HepG2 (cell line): ENCODE results near the gene PITX3. TPM values are rescaled to one million over a fixed set of nuclear protein-coding genes. Genes with fewer than 3 reads are reported as not detected.

ENCODE experiments used
- FOXK1 ChIP-seq: sonication (generic); formaldehyde crosslinking; IDR thresholded peaks from 2 replicates; pipeline ENCODE4 v1.4.0; 2020; ENCODE audit warnings: low read depth, missing genetic modification reagents, borderline replicate concordance
- GABPB1 ChIP-seq: IDR thresholded peaks from 2 replicates; pipeline ENCODE4 v1.6.1; 2016; ENCODE audit warnings: mild to moderate bottlenecking, missing genetic modification reagents, moderate library complexity, missing compliant biosample characterization
- HDAC1 ChIP-seq: sonication (generic); formaldehyde crosslinking; IDR thresholded peaks from 2 replicates; pipeline ENCODE4 v1.5.1; 2020; ENCODE audit warnings: mild to moderate bottlenecking, missing genetic modification reagents
- NKX3-1 ChIP-seq: sonication (generic); formaldehyde crosslinking; IDR thresholded peaks from 2 replicates; pipeline ENCODE4 v1.5.0; 2020; ENCODE audit warnings: missing genetic modification reagents
- RBFOX2 ChIP-seq: fragments of 200-400 bp; formaldehyde crosslinking; IDR thresholded peaks from 2 replicates; pipeline ENCODE4 v1.6.1; 2017; ENCODE audit warnings: low read depth, mild to moderate bottlenecking, low read length
- ZFY ChIP-seq: sonication (generic); formaldehyde crosslinking; IDR thresholded peaks from 2 replicates; pipeline ENCODE4 v1.4.0; 2020; ENCODE audit warnings: missing genetic modification reagents
- ZNF343 ChIP-seq: sonication (generic); formaldehyde crosslinking; IDR thresholded peaks from 2 replicates; pipeline ENCODE4 v1.4.0; 2020; ENCODE audit warnings: mild to moderate bottlenecking, missing genetic modification reagents
- ZNF383 ChIP-seq: sonication (generic); formaldehyde crosslinking; IDR thresholded peaks from 2 replicates; pipeline ENCODE4 v1.4.0; 2020; ENCODE audit warnings: missing genetic modification reagents, mild to moderate bottlenecking, borderline replicate concordance
- ZNF7 ChIP-seq: IDR thresholded peaks from 2 replicates; pipeline ENCODE4 v1.6.1; 2016; ENCODE audit warnings: missing biosample characterization, missing genetic modification reagents
- ZNF724P ChIP-seq: sonication (generic); formaldehyde crosslinking; IDR thresholded peaks from 2 replicates; pipeline ENCODE4 v1.8.0; 2022; ENCODE audit warnings: missing genetic modification reagents, borderline replicate concordance
- polyA plus RNA-seq, 8 experiments: library from polyadenylated mRNA; depleted of rRNA in 3 of 8; stranded (reverse) in 7 of 8; unstranded in 1 of 8; fragments of >200 nt; fragmentation: Illumina TruSeq in 4 of 8; extraction: Trizol in 4 of 8; gene quantifications; 2 replicates each; pipeline versions ENCODE4 v1.2.1 to v1.2.3, GENCODE V29; 2011 to 2016; ENCODE audit warnings: low read depth in 4 of 8, missing spikeins in 1 of 8, mixed read lengths in 1 of 8; ENCODE audit not compliant: insufficient read depth in 1 of 8
- total RNA-seq, 5 experiments: library from RNA; depleted of rRNA; stranded (reverse); fragments of >200 nt; fragmentation: Illumina TruSeq; extraction: Trizol; gene quantifications; 2 replicates each; pipeline ENCODE4 v1.2.3, GENCODE V29; 2016; ENCODE audit warnings: low read depth in 1 of 5
- TF ChIP-seq, protein P1 (sequence below): sonication (generic); formaldehyde crosslinking; IDR thresholded peaks from 2 replicates; pipeline ENCODE4 v1.8.1; 2023; ENCODE audit warnings: mild to moderate bottlenecking, missing genetic modification reagents
- TF ChIP-seq, protein P2 (sequence below): fragments of 450-650 bp; IDR thresholded peaks from 2 replicates; pipeline ENCODE4 v1.6.1; 2016
- TF ChIP-seq, protein P3 (sequence below): sonication (generic); formaldehyde crosslinking; IDR thresholded peaks from 2 replicates; pipeline ENCODE4 v1.5.1; 2020; ENCODE audit warnings: missing genetic modification reagents, mild to moderate bottlenecking, borderline replicate concordance
- TF ChIP-seq, protein P4 (sequence below): sonication (generic); formaldehyde crosslinking; IDR thresholded peaks from 2 replicates; pipeline ENCODE4 v1.4.0; 2020; ENCODE audit warnings: missing genetic modification reagents, borderline replicate concordance
- TF ChIP-seq, protein P5 (sequence below): sonication (generic); formaldehyde crosslinking; IDR thresholded peaks from 2 replicates; pipeline ENCODE4 v1.5.1; 2020; ENCODE audit warnings: missing genetic modification reagents, mild to moderate bottlenecking, borderline replicate concordance
- TF ChIP-seq, protein P6 (sequence below): sonication (generic); formaldehyde crosslinking; IDR thresholded peaks from 2 replicates; pipeline ENCODE4 v1.4.0; 2020; ENCODE audit warnings: missing genetic modification reagents

Gene PITX3
- total and polyA plus RNA-seq, 2 of the 13 experiments (the other 11 are each of a cell fraction or from before 2014, with no cell fraction given): not detected

DNA sequence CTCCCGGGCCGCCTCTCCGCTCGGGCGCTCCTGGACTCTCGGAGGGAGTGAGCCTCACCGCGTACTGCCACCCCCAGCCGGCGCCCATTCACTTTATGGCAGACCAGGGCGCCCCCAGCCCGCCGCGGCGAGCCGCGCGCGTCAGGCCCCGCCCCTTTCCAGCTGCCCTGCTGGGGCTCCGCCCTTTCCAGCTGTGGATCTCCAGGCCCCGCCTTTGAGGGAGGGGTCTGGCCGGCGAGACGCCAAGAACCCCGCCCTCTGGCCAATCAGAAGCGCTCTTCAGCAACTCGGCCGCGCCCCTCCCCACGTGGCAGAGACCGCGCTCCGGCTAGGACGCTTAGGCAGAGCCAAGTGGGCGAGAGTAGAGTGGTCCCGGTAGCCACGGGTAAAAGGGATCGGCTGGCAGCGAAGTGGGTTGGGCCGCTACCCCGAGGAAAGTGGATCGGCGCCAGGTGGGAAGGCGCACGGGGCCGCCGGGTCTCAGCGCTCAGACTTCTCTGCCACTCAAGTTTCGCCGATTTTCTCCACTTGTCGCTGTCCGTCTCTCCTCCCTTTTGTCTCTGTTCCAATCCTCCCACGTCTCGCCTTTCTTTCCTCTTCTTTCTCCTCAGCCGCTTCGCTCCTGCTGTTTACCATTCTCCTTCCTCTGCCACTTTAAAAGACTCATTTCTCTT is at the start of gene PITX3 (continued):
- no peak for TF ChIP-seq ZNF343 (CRISPR knock-in tag)
- 0 out of 2 replicates have a peak, but pooled peaks have one; percentile 24 for TF ChIP-seq NKX3-1 (CRISPR knock-in tag)
- TF ChIP-seq, protein P1, sequence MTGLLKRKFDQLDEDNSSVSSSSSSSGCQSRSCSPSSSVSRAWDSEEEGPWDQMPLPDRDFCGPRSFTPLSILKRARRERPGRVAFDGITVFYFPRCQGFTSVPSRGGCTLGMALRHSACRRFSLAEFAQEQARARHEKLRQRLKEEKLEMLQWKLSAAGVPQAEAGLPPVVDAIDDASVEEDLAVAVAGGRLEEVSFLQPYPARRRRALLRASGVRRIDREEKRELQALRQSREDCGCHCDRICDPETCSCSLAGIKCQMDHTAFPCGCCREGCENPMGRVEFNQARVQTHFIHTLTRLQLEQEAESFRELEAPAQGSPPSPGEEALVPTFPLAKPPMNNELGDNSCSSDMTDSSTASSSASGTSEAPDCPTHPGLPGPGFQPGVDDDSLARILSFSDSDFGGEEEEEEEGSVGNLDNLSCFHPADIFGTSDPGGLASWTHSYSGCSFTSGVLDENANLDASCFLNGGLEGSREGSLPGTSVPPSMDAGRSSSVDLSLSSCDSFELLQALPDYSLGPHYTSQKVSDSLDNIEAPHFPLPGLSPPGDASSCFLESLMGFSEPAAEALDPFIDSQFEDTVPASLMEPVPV (CRISPR knock-in tag): no peak; the same call in 1 of the 2 replicates
- peak; percentile 46 for TF ChIP-seq ZFY
- no peak for TF ChIP-seq ZNF383 (CRISPR knock-in tag)
- 0 out of 2 replicates have a peak, but pooled peaks have one; percentile 40 for TF ChIP-seq FOXK1 (CRISPR knock-in tag)
- TF ChIP-seq, protein P2, sequence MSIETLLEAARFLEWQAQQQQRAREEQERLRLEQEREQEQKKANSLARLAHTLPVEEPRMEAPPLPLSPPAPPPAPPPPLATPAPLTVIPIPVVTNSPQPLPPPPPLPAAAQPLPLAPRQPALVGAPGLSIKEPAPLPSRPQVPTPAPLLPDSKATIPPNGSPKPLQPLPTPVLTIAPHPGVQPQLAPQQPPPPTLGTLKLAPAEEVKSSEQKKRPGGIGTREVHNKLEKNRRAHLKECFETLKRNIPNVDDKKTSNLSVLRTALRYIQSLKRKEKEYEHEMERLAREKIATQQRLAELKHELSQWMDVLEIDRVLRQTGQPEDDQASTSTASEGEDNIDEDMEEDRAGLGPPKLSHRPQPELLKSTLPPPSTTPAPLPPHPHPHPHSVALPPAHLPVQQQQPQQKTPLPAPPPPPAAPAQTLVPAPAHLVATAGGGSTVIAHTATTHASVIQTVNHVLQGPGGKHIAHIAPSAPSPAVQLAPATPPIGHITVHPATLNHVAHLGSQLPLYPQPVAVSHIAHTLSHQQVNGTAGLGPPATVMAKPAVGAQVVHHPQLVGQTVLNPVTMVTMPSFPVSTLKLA: peak; percentile 87
- TF ChIP-seq, protein P3, sequence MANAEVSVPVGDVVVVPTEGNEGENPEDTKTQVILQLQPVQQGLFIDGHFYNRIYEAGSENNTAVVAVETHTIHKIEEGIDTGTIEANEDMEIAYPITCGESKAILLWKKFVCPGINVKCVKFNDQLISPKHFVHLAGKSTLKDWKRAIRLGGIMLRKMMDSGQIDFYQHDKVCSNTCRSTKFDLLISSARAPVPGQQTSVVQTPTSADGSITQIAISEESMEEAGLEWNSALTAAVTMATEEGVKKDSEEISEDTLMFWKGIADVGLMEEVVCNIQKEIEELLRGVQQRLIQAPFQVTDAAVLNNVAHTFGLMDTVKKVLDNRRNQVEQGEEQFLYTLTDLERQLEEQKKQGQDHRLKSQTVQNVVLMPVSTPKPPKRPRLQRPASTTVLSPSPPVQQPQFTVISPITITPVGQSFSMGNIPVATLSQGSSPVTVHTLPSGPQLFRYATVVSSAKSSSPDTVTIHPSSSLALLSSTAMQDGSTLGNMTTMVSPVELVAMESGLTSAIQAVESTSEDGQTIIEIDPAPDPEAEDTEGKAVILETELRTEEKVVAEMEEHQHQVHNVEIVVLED (CRISPR knock-in tag): peak; percentile 24; the same call in 1 of the 2 replicates
- TF ChIP-seq RBFOX2: peak; percentile 35; the same call in 1 of the 2 replicates
- TF ChIP-seq, protein P4, sequence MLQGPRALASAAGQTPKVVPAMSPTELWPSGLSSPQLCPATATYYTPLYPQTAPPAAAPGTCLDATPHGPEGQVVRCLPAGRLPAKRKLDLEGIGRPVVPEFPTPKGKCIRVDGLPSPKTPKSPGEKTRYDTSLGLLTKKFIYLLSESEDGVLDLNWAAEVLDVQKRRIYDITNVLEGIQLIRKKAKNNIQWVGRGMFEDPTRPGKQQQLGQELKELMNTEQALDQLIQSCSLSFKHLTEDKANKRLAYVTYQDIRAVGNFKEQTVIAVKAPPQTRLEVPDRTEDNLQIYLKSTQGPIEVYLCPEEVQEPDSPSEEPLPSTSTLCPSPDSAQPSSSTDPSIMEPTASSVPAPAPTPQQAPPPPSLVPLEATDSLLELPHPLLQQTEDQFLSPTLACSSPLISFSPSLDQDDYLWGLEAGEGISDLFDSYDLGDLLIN (CRISPR knock-in tag): peak; percentile 12; the same call in 1 of the 2 replicates
- TF ChIP-seq ZNF724P (CRISPR knock-in tag): no peak
- TF ChIP-seq, protein P5, sequence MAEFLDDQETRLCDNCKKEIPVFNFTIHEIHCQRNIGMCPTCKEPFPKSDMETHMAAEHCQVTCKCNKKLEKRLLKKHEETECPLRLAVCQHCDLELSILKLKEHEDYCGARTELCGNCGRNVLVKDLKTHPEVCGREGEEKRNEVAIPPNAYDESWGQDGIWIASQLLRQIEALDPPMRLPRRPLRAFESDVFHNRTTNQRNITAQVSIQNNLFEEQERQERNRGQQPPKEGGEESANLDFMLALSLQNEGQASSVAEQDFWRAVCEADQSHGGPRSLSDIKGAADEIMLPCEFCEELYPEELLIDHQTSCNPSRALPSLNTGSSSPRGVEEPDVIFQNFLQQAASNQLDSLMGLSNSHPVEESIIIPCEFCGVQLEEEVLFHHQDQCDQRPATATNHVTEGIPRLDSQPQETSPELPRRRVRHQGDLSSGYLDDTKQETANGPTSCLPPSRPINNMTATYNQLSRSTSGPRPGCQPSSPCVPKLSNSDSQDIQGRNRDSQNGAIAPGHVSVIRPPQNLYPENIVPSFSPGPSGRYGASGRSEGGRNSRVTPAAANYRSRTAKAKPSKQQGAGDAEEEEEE: no peak
- TF ChIP-seq ZNF7 (CRISPR knock-in tag): no peak
- peak; percentile 55 for TF ChIP-seq GABPB1 (CRISPR knock-in tag)
- peak; percentile 93 for TF ChIP-seq HDAC1 (CRISPR knock-in tag)
- TF ChIP-seq, protein P6, sequence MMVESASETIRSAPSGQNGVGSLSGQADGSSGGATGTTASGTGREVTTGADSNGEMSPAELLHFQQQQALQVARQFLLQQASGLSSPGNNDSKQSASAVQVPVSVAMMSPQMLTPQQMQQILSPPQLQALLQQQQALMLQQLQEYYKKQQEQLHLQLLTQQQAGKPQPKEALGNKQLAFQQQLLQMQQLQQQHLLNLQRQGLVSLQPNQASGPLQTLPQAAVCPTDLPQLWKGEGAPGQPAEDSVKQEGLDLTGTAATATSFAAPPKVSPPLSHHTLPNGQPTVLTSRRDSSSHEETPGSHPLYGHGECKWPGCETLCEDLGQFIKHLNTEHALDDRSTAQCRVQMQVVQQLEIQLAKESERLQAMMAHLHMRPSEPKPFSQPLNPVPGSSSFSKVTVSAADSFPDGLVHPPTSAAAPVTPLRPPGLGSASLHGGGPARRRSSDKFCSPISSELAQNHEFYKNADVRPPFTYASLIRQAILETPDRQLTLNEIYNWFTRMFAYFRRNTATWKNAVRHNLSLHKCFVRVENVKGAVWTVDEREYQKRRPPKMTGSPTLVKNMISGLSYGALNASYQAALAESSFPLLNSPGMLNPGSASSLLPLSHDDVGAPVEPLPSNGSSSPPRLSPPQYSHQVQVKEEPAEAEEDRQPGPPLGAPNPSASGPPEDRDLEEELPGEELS: no peak
